ENCODE results near the gene TIAM2.

TIAM2 gene

GRCh38 chr6:155303361-155303870 is 308.3 kb downstream of the TIAM2 start:
- FAIRE-seq, result no peak

GRCh38 chr6:155306958-155307357 is 311.8 kb downstream of the TIAM2 start:
- FAIRE-seq, result no peak
